OCI-LY1 (cell line): Measurements from ENCODE around the gene MYADM.

Experiments used
- H2AFZ ChIP-seq: fragments of 200-600 bp; sonication (generic), shearing (Covaris generic); 2 replicates; pipeline ENCODE4 v1.6.0; 2014; ENCODE audit warnings: antibody characterized with exemption, mild to moderate bottlenecking, low read length
- H3F3A ChIP-seq: fragments of 200-600 bp; sonication (generic), shearing (Covaris generic); 2 replicates; pipeline ENCODE4 v1.6.0; 2014; ENCODE audit warnings: mild to moderate bottlenecking, antibody characterized with exemption, low read length, moderate library complexity; ENCODE audit not compliant: insufficient read depth
- H3K27ac ChIP-seq: fragments of 200-600 bp; sonication (generic); 2 replicates; pipeline ENCODE4 v1.5.1; 2014; ENCODE audit warnings: low read length, mixed run types, mild to moderate bottlenecking, low read depth; ENCODE audit not compliant: poor library complexity, severe bottlenecking
- H3K27me3 ChIP-seq: fragments of 200-600 bp; sonication (generic); 2 replicates; pipeline ENCODE4 v1.6.0; 2014; ENCODE audit warnings: antibody characterized with exemption, mild to moderate bottlenecking, low read length, moderate library complexity; ENCODE audit not compliant: insufficient read depth
- H3K36me3 ChIP-seq: fragments of 200-600 bp; sonication (generic); 2 replicates; pipeline ENCODE4 v1.6.1; 2014; ENCODE audit warnings: mild to moderate bottlenecking, antibody characterized with exemption, low read length, moderate library complexity, mixed read lengths; ENCODE audit not compliant: insufficient read depth
- H3K4me1 ChIP-seq: fragments of 200-600 bp; sonication (generic); 2 replicates; pipeline ENCODE4 v1.5.1; 2014; ENCODE audit warnings: mild to moderate bottlenecking, low read length, moderate library complexity; ENCODE audit not compliant: insufficient read depth, severe bottlenecking
- H3K4me2 ChIP-seq: fragments of 200-600 bp; sonication (generic), shearing (Covaris generic); 2 replicates; pipeline ENCODE4 v1.6.1; 2014; ENCODE audit warnings: low read length
- H3K4me3 ChIP-seq: fragments of 200-600 bp; sonication (generic); 2 replicates; pipeline ENCODE4 v1.5.1; 2014; ENCODE audit warnings: low read length, low read depth, mild to moderate bottlenecking, mixed read lengths; ENCODE audit not compliant: poor library complexity, severe bottlenecking
- H3K79me2 ChIP-seq: fragments of 200-600 bp; shearing (Covaris generic); 2 replicates; pipeline ENCODE4 v1.6.1; 2016; ENCODE audit warnings: mixed run types, low read length, mixed read lengths; ENCODE audit not compliant: insufficient read depth
- H3K9ac ChIP-seq: fragments of 200-600 bp; sonication (generic), shearing (Covaris generic); 2 replicates; pipeline ENCODE4 v1.6.1; 2014; ENCODE audit warnings: mild to moderate bottlenecking, low read length, mixed read lengths
- H3K9me2 ChIP-seq: fragments of 200-600 bp; sonication (generic), shearing (Covaris generic); 2 replicates; pipeline ENCODE4 v1.6.1; 2014; ENCODE audit warnings: low read depth, mild to moderate bottlenecking, low read length, mixed read lengths
- H3K9me3 ChIP-seq: fragments of 200-600 bp; shearing (Covaris generic); 2 replicates; pipeline ENCODE4 v1.6.1; 2014; ENCODE audit warnings: low read length, mixed read lengths
- H4K20me1 ChIP-seq: fragments of 200-600 bp; sonication (generic), shearing (Covaris generic); 2 replicates; pipeline ENCODE4 v1.6.0; 2016; ENCODE audit warnings: mild to moderate bottlenecking, low read length; ENCODE audit not compliant: insufficient read depth
- EZH2 ChIP-seq: fragments of 200-600 bp; sonication (generic), shearing (Covaris generic); IDR thresholded peaks from 2 replicates; pipeline ENCODE4 v1.8.0; 2017; ENCODE audit warnings: borderline replicate concordance, mixed run types, mild to moderate bottlenecking, antibody characterized with exemption, low read length, moderate library complexity, mixed read lengths
- TF ChIP-seq, protein P1 (sequence below): fragments of 200-600 bp; sonication (generic), shearing (Covaris generic); IDR thresholded peaks from 2 replicates; pipeline ENCODE4 v1.5.1; 2017; ENCODE audit warnings: mild to moderate bottlenecking, antibody characterized with exemption, low read length, moderate library complexity, mixed read lengths

MYADM gene

GRCh38 chr19:53873773-53874605 lies 6.3 kb downstream of the MYADM start:
- H3K4me3 ChIP-seq, result no peak overlapping the region
- H3K4me1 ChIP-seq, result no peaks in the 10 kb centered on the region
- no peaks in the 10 kb centered on the region for H3K9me3 ChIP-seq
- H2AFZ ChIP-seq, result no peak overlapping the region
- H3F3A ChIP-seq, result no peaks in the 10 kb centered on the region
- no peak overlapping the region for H3K27ac ChIP-seq
- no peaks in the 10 kb centered on the region for H3K36me3 ChIP-seq
- no peak overlapping the region for H3K4me2 ChIP-seq
- no peak overlapping the region for H3K9ac ChIP-seq
- no peaks in the 10 kb centered on the region for H3K79me2 ChIP-seq
- TF ChIP-seq, protein P1, sequence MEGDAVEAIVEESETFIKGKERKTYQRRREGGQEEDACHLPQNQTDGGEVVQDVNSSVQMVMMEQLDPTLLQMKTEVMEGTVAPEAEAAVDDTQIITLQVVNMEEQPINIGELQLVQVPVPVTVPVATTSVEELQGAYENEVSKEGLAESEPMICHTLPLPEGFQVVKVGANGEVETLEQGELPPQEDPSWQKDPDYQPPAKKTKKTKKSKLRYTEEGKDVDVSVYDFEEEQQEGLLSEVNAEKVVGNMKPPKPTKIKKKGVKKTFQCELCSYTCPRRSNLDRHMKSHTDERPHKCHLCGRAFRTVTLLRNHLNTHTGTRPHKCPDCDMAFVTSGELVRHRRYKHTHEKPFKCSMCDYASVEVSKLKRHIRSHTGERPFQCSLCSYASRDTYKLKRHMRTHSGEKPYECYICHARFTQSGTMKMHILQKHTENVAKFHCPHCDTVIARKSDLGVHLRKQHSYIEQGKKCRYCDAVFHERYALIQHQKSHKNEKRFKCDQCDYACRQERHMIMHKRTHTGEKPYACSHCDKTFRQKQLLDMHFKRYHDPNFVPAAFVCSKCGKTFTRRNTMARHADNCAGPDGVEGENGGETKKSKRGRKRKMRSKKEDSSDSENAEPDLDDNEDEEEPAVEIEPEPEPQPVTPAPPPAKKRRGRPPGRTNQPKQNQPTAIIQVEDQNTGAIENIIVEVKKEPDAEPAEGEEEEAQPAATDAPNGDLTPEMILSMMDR, result no peak
- no peak for TF ChIP-seq EZH2
- no peaks in the 10 kb centered on the region for H4K20me1 ChIP-seq
- no peaks in the 10 kb centered on the region for H3K9me2 ChIP-seq
- H3K27me3 ChIP-seq, result no peaks in the 10 kb centered on the region

- no peaks in the 10 kb centered on the region for H3K36me3 ChIP-seq
- H3K27ac ChIP-seq, result no peak overlapping the region
- no peaks in the 10 kb centered on the region for H3K79me2 ChIP-seq
- H3K4me2 ChIP-seq, result no peak overlapping the region
- no peaks in the 10 kb centered on the region for H3K27me3 ChIP-seq
- H4K20me1 ChIP-seq, result no peaks in the 10 kb centered on the region
- H3K9me2 ChIP-seq, result no peaks in the 10 kb centered on the region
- H2AFZ ChIP-seq, result no peak overlapping the region
- no peaks in the 10 kb centered on the region for H3K4me1 ChIP-seq
- no peak overlapping the region for H3K4me3 ChIP-seq
- TF ChIP-seq, protein P1, result no peak
- TF ChIP-seq EZH2, result no peak
- H3K9ac ChIP-seq, result no peak overlapping the region
- H3K9me3 ChIP-seq, result no peaks in the 10 kb centered on the region
- H3F3A ChIP-seq, result no peaks in the 10 kb centered on the region
Measured at GRCh38 chr19:53874606-53874990, 6.9 kb downstream of the MYADM start.

DNA sequence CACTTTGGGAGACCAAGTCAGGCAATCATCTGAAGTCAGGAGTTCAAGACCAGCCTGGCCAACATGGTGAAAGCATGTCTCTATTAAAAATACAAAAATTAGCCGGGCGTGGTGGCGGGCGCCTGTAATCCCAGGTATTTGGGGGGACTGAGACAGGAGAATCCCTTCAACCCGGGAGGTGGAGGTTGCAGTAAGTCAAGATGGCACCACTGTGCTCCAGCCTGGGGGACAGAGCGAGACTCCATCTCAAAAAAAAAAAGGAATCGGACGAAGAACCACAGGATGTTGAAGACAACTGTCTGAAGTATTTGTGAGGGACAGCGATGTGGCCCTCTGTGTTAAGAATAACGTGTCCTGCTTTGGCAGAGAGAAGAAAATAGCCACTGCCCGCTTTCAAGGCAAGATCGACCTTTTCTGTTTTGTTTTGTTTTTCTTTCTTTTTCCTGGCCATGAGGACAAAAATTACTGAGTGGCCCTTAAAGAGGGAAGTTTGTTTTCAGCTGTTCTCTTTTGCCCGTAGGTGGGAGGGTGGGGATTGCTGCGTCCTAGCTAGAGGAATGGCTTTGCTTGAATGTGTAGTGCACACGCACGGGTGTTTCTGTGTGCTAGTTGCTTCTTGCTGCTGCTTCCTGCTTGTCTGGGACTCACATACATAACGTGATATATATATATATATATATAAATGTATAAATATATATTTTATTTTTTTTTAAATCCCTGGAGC lies 8.1 kb downstream of the MYADM start:
- H3K36me3 ChIP-seq, result no peaks in the 10 kb centered on the region
- H3K4me1 ChIP-seq, result no peaks in the 10 kb centered on the region
- H3K9me2 ChIP-seq, result no peaks in the 10 kb centered on the region
- no peak overlapping the region for H3K9ac ChIP-seq
- H3K9me3 ChIP-seq, result no peaks in the 10 kb centered on the region
- no peak overlapping the region for H2AFZ ChIP-seq
- no peak overlapping the region for H3K4me2 ChIP-seq
- no peak for TF ChIP-seq EZH2
- TF ChIP-seq, protein P1, result no peak
- no peak overlapping the region for H3K27ac ChIP-seq
- no peaks in the 10 kb centered on the region for H3K27me3 ChIP-seq
- no peaks in the 10 kb centered on the region for H3K79me2 ChIP-seq
- H4K20me1 ChIP-seq, result no peaks in the 10 kb centered on the region
- H3F3A ChIP-seq, result no peaks in the 10 kb centered on the region
- H3K4me3 ChIP-seq, result no peak overlapping the region
